Left cardiac atrium (tissue), 4 donors: ENCODE data around the gene CAMK2D. TPM values are rescaled to one million over a fixed set of nuclear protein-coding genes. Genes with fewer than 3 reads are reported as not detected.
A peak's percentile ranks its signal among the peaks of the same experiment; 100 is the strongest.

Experiments
- ATAC-seq, 2 donors: fragments of 200-7000 bp; cut with Tn5 transposase; one replicate each; pipeline ENCODE4 v1.9.1; 2020; ENCODE audit warnings: mild to moderate bottlenecking in 2 of 2, moderate library complexity in 2 of 2
- DNase-seq: peaks from one replicate; pipeline ENCODE4 v3.0.0-alpha.2; 2020
- intact Hi-C, 2 donors: fragments of 100-400 bp; cut with DNase I; formaldehyde crosslinking; loops; one replicate each; pipeline versions ENCODE4 v1.14.1 to v1.15.1; 2022 to 2023
- total RNA-seq, 2 donors: library from RNA; stranded (reverse); fragmentation: NEBNext Ultra II Directional; extraction: Animal tissue kit (Norgen Biotek cat#: 25700); gene quantifications; one replicate each; pipeline ENCODE4 v1.2.1, GENCODE V29; 2021
- donor health status: DM: no; HTN: yes; CAD: no.
- donor health status: DM: no; HTN: yes; CAD: no; lungs with severe emphysema.
- donor health status: DM: yes; HTN: yes; CAD: no.
- donor health status: Dilated cardiomyopathy.

The CAMK2D gene
- total RNA-seq, 2 donors from 2014 or later, result 133 to 136 TPM

- intact Hi-C loops, result no loop called here
- ATAC-seq, result no peak
- no peak for DNase-seq
These were observed 311.1 kb downstream of the CAMK2D start for GRCh38 chr4:113450295-113451080.

GRCh38 chr4:113449410-113449974 is 312.0 kb downstream of the CAMK2D start:
- ATAC-seq, result no peak
- DNase-seq, result no peak
- intact Hi-C loops, result no loop called here

GRCh38 chr4:113447769-113448168 is 313.8 kb downstream of the CAMK2D start:
- DNase-seq (no peak), ATAC-seq (peak; percentile 8 to 28)
- intact Hi-C loops, result no loop called here

GRCh38 chr4:113447061-113447460 is 314.5 kb downstream of the CAMK2D start:
- intact Hi-C loops, result no loop called here
- DNase-seq (no peak), ATAC-seq (no peak)

GRCh38 chr4:113446019-113446418 is 315.5 kb downstream of the CAMK2D start:
- intact Hi-C loops, result no loop called here
- ATAC-seq (peak in 1 of 2 donors; percentile 38), DNase-seq (no peak)

GRCh38 chr4:113445286-113445685 is 316.3 kb downstream of the CAMK2D start:
- peak; percentile 51 for DNase-seq
- ATAC-seq, result peak; percentile 80 to 92
- intact Hi-C loops, result no loop called here

- peak; percentile 25 for DNase-seq
- intact Hi-C loops, result no loop called here
- ATAC-seq, result peak in 1 of 2 donors; percentile 52
These were observed 317.2 kb downstream of the CAMK2D start for GRCh38 chr4:113444386-113444785.

- intact Hi-C loops, result no loop called here
- ATAC-seq, result no peak
- no peak for DNase-seq
These were observed 318.7 kb downstream of the CAMK2D start for GRCh38 chr4:113442826-113443225.

- ATAC-seq, result no peak
- intact Hi-C loops, result no loop called here
- no peak for DNase-seq
These were observed 321.2 kb downstream of the CAMK2D start for GRCh38 chr4:113440371-113440770.

- no peak for DNase-seq
- intact Hi-C loops, result no loop called here
These were observed 322.9 kb downstream of the CAMK2D start for GRCh38 chr4:113438596-113438995.

GRCh38 chr4:113437129-113437528 is 324.4 kb downstream of the CAMK2D start:
- peak in 1 of 2 donors; percentile 40 for ATAC-seq
- intact Hi-C loops, result no loop called here
- no peak for DNase-seq

More at GRCh38 chr4:113438596-113438995, 322.9 kb downstream of the CAMK2D start:
- ATAC-seq, result no peak

- intact Hi-C loops, result no loop called here
- ATAC-seq (peak; percentile 68 to 73), DNase-seq (no peak)
These were observed 325.2 kb downstream of the CAMK2D start for GRCh38 chr4:113436360-113436759.

GRCh38 chr4:113435893-113436292 is 325.6 kb downstream of the CAMK2D start:
- intact Hi-C loops, result no loop called here

GRCh38 chr4:113434247-113434587 is 327.3 kb downstream of the CAMK2D start:
- no peak for DNase-seq
- peak in 1 of 2 donors; percentile 17 for ATAC-seq
- intact Hi-C loops, result no loop called here

More at GRCh38 chr4:113435893-113436292, 325.6 kb downstream of the CAMK2D start:
- peak; percentile 72 for DNase-seq
- ATAC-seq, result peak; percentile 79 to 88

GRCh38 chr4:113433536-113434246 is 327.8 kb downstream of the CAMK2D start:
- DNase-seq (no peak), ATAC-seq (peak in 1 of 2 donors; percentile 15)
- intact Hi-C loops, result no loop called here

- intact Hi-C loops, result no loop called here
- ATAC-seq, result no peak
- DNase-seq, result no peak
These were observed 328.4 kb downstream of the CAMK2D start for GRCh38 chr4:113433116-113433515.

GRCh38 chr4:113423631-113424030 is 337.9 kb downstream of the CAMK2D start:
- intact Hi-C loops, result no loop called here
- no peak for ATAC-seq
- DNase-seq, result no peak

- intact Hi-C loops, result no loop called here
- DNase-seq, result no peak
- ATAC-seq, result no peak
These were observed 340.6 kb downstream of the CAMK2D start for GRCh38 chr4:113420938-113421337.

- ATAC-seq (no peak), DNase-seq (no peak)
- intact Hi-C loops, result no loop called here
These were observed 341.9 kb downstream of the CAMK2D start for GRCh38 chr4:113419631-113420030.

GRCh38 chr4:113411496-113411938 is 350.0 kb downstream of the CAMK2D start:
- peak; percentile 51 to 55 for ATAC-seq
- intact Hi-C loops, result no loop called here
- DNase-seq, result peak; percentile 38
